Nephron progenitor cell (in vitro differentiated cells): ENCODE data around the gene NDUFC2.
"Not testable (repeated sequence)": the region's sequence is repeated elsewhere in the genome, so short reads cannot be mapped to it uniquely, and the experiment has no call there.

Source experiments
- DNase-seq: peaks from one replicate; pipeline ENCODE4 v3.0.0; 2021
- H3K27ac Mint-ChIP-seq: 2 replicates; pipeline ENCODE4 v1.8.0; 2021; ENCODE audit warnings: mild to moderate bottlenecking, moderate library complexity, mixed read lengths
- H3K27me3 Mint-ChIP-seq: 2 replicates; pipeline ENCODE4 v1.8.0; 2021; ENCODE audit warnings: mild to moderate bottlenecking, low read depth, mixed read lengths; ENCODE audit not compliant: poor library complexity
- H3K36me3 Mint-ChIP-seq: 2 replicates; pipeline ENCODE4 v1.8.0; 2021; ENCODE audit warnings: low read depth, mixed read lengths
- H3K4me1 Mint-ChIP-seq: 2 replicates; pipeline ENCODE4 v1.8.0; 2021; ENCODE audit warnings: mixed read lengths
- H3K4me3 Mint-ChIP-seq: 2 replicates; pipeline ENCODE4 v1.8.0; 2021; ENCODE audit warnings: mild to moderate bottlenecking, moderate library complexity, mixed read lengths
- H3K9me3 Mint-ChIP-seq: 2 replicates; pipeline ENCODE4 v1.8.0; 2021; ENCODE audit warnings: mild to moderate bottlenecking, moderate library complexity, mixed read lengths
- TF ChIP-seq, protein P1 (sequence below): fragments of 200-600 bp; sonication (generic); IDR thresholded peaks from 2 replicates; pipeline ENCODE4 v1.5.0; 2021; ENCODE audit warnings: antibody characterized with exemption

NDUFC2 gene

DNA sequence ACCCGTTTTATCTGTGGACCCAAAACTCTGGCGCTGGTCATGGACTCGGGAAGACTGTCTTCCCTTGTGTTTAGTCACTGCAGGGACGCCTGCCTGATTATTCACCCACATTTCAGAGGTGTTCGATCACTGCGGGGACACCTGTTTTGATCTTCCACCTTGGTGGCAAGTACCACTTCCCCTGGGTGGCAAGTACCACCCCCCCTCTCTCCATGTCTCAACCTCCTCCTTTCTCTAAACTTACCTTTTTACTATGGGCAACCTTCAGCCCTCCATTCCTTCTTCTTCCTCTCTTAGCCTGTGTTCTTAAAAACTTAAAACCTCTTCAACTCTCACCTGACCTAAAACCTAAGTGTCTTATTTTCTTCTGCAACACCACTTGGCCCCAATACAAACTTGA lies 1.9 kb upstream of the NDUFC2 start:
- peaks cover 22% of the 10 kb centered on the region for H3K4me1 Mint-ChIP-seq
- H3K4me3 Mint-ChIP-seq, result peak overlapping the region; percentile 55

DNA sequence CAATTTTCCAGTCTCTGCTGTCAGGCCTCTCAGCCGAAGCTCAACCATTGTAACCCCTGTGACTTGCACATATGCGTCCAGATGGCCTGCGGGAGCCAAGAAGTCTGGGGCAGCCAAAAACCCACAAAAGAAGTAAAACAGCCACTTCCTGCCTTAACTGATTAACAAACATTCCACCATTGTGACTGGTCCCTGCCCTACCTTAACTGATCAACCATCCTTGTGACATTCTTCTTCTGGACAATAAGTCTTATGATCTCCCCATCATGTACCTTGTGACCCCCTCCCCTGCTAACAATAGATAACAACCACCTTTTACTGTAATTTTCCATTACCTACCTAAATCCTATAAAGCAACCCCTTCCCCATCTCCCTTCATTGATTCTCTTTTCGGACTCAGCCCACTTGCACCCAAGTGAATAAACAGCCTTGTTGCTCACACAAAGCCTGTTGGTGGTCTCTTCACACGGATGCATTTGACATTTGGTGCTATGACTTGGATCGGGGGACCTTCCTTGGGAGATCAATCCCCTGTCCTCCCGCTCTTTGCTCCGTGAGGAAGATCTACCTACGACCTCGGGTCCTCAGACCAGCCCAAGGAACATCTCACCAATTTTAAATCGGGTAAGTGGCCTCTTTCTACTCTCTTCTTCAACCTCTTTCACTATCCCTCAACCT lies 1.3 kb upstream of the NDUFC2 start:
- Mint-ChIP-seq H3K4me1 (peaks cover 24% of the 10 kb centered on the region), H3K36me3 (peaks cover 16% of the 10 kb centered on the region), H3K9me3 (no peaks in the 10 kb centered on the region), H3K4me3 (peak overlapping the region; percentile 55), H3K27ac (peak overlapping the region; percentile 25), H3K27me3 (peaks cover 19% of the 10 kb centered on the region)
- DNase-seq, result no peak
- TF ChIP-seq, protein P1, sequence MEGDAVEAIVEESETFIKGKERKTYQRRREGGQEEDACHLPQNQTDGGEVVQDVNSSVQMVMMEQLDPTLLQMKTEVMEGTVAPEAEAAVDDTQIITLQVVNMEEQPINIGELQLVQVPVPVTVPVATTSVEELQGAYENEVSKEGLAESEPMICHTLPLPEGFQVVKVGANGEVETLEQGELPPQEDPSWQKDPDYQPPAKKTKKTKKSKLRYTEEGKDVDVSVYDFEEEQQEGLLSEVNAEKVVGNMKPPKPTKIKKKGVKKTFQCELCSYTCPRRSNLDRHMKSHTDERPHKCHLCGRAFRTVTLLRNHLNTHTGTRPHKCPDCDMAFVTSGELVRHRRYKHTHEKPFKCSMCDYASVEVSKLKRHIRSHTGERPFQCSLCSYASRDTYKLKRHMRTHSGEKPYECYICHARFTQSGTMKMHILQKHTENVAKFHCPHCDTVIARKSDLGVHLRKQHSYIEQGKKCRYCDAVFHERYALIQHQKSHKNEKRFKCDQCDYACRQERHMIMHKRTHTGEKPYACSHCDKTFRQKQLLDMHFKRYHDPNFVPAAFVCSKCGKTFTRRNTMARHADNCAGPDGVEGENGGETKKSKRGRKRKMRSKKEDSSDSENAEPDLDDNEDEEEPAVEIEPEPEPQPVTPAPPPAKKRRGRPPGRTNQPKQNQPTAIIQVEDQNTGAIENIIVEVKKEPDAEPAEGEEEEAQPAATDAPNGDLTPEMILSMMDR, result no peak

More for the DNA sequence above, 1.9 kb upstream of the NDUFC2 start:
- Mint-ChIP-seq H3K27ac (peak overlapping the region; percentile 50), H3K9me3 (no peaks in the 10 kb centered on the region), H3K27me3 (peaks cover 19% of the 10 kb centered on the region), H3K36me3 (peaks cover 13% of the 10 kb centered on the region)
- TF ChIP-seq, protein P1, result no peak
- DNase-seq, result no peak

DNA sequence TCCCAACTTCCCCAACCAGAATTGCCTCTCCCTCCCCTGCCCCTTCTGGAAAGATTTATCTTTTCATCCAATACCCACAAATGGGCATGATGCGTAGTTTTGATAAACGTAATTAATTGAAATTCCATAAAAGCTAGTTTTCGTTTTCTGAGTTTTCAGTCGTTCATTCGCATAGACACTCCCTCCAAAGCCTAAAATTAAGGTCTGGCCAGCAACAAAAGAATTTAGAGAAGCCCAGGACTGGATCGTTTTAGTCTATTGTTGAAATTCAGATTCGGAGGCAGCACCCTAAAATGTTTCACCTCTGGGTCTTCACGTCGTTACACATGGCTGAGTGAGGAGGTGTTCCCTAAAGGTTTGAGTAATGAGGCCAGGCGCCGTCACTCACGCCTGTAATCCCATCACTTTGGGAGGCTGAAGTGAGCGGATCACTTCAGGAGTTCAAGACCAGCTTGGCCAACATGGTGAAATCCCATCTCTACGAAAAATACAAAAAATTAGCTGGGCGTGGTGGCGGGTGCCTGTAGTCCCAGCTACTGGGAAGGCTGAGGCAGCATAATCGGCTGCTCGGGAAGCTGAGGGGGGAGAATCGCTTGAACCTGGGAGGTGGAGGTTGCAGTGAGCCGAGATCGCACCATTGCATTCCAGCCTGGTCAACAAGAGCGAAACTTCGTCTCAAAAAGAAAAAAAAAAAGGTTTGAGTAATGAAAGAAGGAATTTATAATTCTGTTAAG lies 589 bp upstream of the NDUFC2 start:
- Mint-ChIP-seq H3K36me3 (peaks cover 21% of the 10 kb centered on the region), H3K9me3 (no peaks in the 10 kb centered on the region), H3K4me3 (peak overlapping the region; percentile 92), H3K27ac (peak overlapping the region; percentile 94), H3K27me3 (peaks cover 22% of the 10 kb centered on the region), H3K4me1 (peaks cover 24% of the 10 kb centered on the region)
- no peak for DNase-seq
- TF ChIP-seq, protein P1, result no peak

DNA sequence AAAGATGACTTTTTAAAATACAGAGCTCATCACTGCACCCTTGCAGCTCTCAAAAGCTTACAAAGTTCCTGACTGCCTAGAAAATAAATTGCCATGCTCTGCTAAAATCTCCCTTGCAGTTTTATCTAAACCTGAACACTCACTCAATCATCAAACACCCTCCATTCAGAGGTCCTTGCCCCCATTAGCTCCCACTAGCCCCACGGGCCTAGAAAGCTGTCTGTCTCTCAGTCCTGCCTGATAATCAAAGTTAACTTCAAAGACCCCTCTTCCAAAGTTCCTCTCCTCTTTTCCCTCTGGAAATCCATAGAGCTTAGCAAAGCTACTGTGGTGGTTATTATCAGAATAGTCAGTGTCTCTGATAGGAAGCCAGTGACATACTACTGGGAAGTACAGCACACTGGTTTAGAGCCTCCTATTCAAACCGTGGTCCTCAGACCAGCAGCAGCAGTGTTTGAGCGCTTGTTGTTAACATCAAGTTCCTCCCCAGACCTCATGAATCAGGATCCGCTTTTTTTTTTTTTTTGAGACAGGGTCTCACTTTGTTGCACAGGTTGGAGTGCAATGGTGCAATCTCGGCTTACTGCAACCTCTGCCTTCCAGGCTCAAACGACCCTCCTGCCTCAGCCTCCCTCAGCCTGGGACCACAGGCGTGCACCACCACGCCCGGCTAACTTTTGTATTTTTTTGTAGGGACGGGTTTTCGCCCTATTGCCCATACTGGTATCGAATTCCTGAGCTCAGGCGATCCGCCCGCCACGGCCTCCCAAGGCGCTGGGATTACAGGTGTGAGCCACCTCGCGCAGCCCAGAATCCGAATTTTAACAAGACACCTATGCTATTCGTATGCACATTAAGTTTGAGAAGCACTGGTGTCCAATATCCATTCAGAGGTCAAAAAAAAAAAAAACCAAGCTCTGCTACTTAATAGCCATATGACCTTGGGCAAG lies 1.2 kb downstream of the NDUFC2 start:
- Mint-ChIP-seq H3K27ac (peak overlapping the region; percentile 94), H3K4me3 (peak overlapping the region; percentile 92), H3K36me3 (peaks cover 36% of the 10 kb centered on the region), H3K27me3 (peaks cover 22% of the 10 kb centered on the region), H3K4me1 (peaks cover 24% of the 10 kb centered on the region), H3K9me3 (no peaks in the 10 kb centered on the region)
- peak; percentile 8 for DNase-seq
- TF ChIP-seq, protein P1, result no peak

DNA sequence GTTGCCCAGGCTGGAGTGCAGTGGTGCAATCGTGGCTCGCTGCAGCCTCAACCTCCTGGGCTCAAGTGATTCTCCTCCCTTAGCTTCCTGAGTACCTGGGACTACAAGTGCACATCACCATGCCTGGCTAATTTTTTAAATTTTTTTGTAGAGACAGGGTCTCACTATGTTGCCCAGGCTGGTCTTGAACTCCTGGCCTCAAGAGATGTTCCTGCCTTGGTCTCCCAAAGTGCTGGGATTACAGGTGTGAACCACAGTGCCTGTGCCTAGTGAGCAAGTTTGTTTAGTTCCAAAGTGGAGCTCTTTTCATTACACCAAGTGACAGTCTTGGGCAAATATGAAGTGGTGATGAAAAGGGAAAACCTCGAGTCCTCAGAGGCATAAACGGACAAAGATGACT lies 2.1 kb downstream of the NDUFC2 start:
- Mint-ChIP-seq H3K4me1 (peaks cover 24% of the 10 kb centered on the region), H3K27me3 (peaks cover 19% of the 10 kb centered on the region), H3K36me3 (peaks cover 40% of the 10 kb centered on the region), H3K4me3 (peak overlapping the region; percentile 92), H3K27ac (peak overlapping the region; percentile 50)
- DNase-seq, H3K9me3 Mint-ChIP-seq: not testable (repeated sequence)
